HG02943 (cell line): Measurements from ENCODE around the gene SERPINA12.
"Not testable (repeated sequence)": the region's sequence is repeated elsewhere in the genome, so short reads cannot be mapped to it uniquely, and the experiment has no call there.

Source experiments
- ATAC-seq: cut with Tn5 transposase; IDR thresholded peaks from one replicate; pipeline ENCODE4 v1.9.1; 2021; ENCODE audit warnings: mild to moderate bottlenecking, low read depth, moderate library complexity; ENCODE audit not compliant: unreplicated experiment

Gene SERPINA12

GRCh38 chr14:94538070-94538740 is 28.9 kb upstream of the SERPINA12 start:
- ATAC-seq: no peak

- no peak for ATAC-seq
These were observed 27.6 kb upstream of the SERPINA12 start for GRCh38 chr14:94536836-94537235.

- ATAC-seq: no peak
These were observed 26.2 kb upstream of the SERPINA12 start for GRCh38 chr14:94535506-94535905.

- no peak for ATAC-seq
These were observed 23.2 kb upstream of the SERPINA12 start for GRCh38 chr14:94532447-94532846.

- ATAC-seq: no peak
These were observed 21.9 kb upstream of the SERPINA12 start for GRCh38 chr14:94531187-94531586.

GRCh38 chr14:94524093-94524492 is 14.8 kb upstream of the SERPINA12 start:
- ATAC-seq: no peak

GRCh38 chr14:94523265-94523664 is 14.0 kb upstream of the SERPINA12 start:
- ATAC-seq: no peak

GRCh38 chr14:94522115-94522724 is 13.0 kb upstream of the SERPINA12 start:
- no peak for ATAC-seq

- no peak for ATAC-seq
These were observed 12.3 kb upstream of the SERPINA12 start for GRCh38 chr14:94521375-94522114.

- ATAC-seq: no peak
These were observed 8.5 kb upstream of the SERPINA12 start for GRCh38 chr14:94517641-94518257.

GRCh38 chr14:94517248-94517640 is 8.0 kb upstream of the SERPINA12 start:
- ATAC-seq: no peak

- ATAC-seq: no peak
These were observed 6.6 kb upstream of the SERPINA12 start for GRCh38 chr14:94515856-94516255.

GRCh38 chr14:94515426-94515825 is 6.2 kb upstream of the SERPINA12 start:
- no peak for ATAC-seq

GRCh38 chr14:94514351-94514750 is 5.1 kb upstream of the SERPINA12 start:
- ATAC-seq: no peak

GRCh38 chr14:94510481-94510880 is 1.2 kb upstream of the SERPINA12 start:
- ATAC-seq: not testable (repeated sequence)

- ATAC-seq: no peak
These were observed 3.6 kb downstream of the SERPINA12 start for GRCh38 chr14:94505641-94506040.

- ATAC-seq: no peak
These were observed 4.1 kb downstream of the SERPINA12 start for GRCh38 chr14:94505206-94505605.

GRCh38 chr14:94501588-94502516 is 7.4 kb downstream of the SERPINA12 start:
- ATAC-seq: no peak

GRCh38 chr14:94500264-94500663 is 9.0 kb downstream of the SERPINA12 start:
- ATAC-seq: no peak

GRCh38 chr14:94499673-94500072 is 9.6 kb downstream of the SERPINA12 start:
- no peak for ATAC-seq
